Heart left ventricle (tissue), 16 donors: ENCODE measurements around the gene CCDC93. TPM values are rescaled to one million over a fixed set of nuclear protein-coding genes. Genes with fewer than 3 reads are reported as not detected.

ENCODE experiments used
- ATAC-seq, 4 donors: fragments of 200-7000 bp; cut with Tn5 transposase; one replicate each; pipeline ENCODE4 v1.9.1; 2020 to 2022; ENCODE audit warnings: moderate library complexity in 4 of 4, mild to moderate bottlenecking in 3 of 4, moderate number of reproducible peaks in 1 of 4
- DNase-seq, 5 donors: peaks; one replicate each; pipeline ENCODE4 v3.0.0-alpha.2; 2020
- H3K27ac ChIP-seq, 12 donors: fragments of 200-600 bp; sonication (generic) in 4 of 12; one replicate each; pipeline versions ENCODE4 v1.5.0 to v1.8.0; 2016 to 2022; ENCODE audit warnings: mild to moderate bottlenecking in 2 of 12
- H3K27me3 ChIP-seq, 9 donors: fragments of 200-600 bp; sonication (generic) in 2 of 9; one replicate each; pipeline versions ENCODE4 v1.5.1 to v1.8.0; 2016 to 2022; ENCODE audit warnings: mild to moderate bottlenecking in 3 of 9
- H3K36me3 ChIP-seq, 9 donors: fragments of 200-600 bp; sonication (generic) in 2 of 9; one replicate each; pipeline versions ENCODE4 v1.5.0 to v1.8.0; 2018 to 2022; ENCODE audit warnings: mild to moderate bottlenecking in 2 of 9
- H3K4me1 ChIP-seq, 12 donors: fragments of 200-600 bp; sonication (generic) in 4 of 12; one replicate each; pipeline versions ENCODE4 v1.5.0 to v1.8.0; 2016 to 2022; ENCODE audit warnings: mild to moderate bottlenecking in 3 of 12
- H3K4me3 ChIP-seq, 12 donors: fragments of 200-600 bp; sonication (generic) in 4 of 12; one replicate each; pipeline versions ENCODE4 v1.5.0 to v1.8.0; 2017 to 2022; ENCODE audit warnings: mild to moderate bottlenecking in 9 of 12, moderate library complexity in 4 of 12
- H3K9me3 ChIP-seq, 12 donors: fragments of 200-600 bp; sonication (generic) in 4 of 12; one replicate each; pipeline versions ENCODE4 v1.5.0 to v1.8.0; 2016 to 2022; ENCODE audit warnings: mild to moderate bottlenecking in 1 of 12
- POLR2A ChIP-seq, 2 donors: fragments of 450-650 bp; IDR thresholded peaks; one replicate each; pipeline ENCODE4 v1.6.1; 2017; ENCODE audit warnings: antibody characterized with exemption in 2 of 2, mild to moderate bottlenecking in 2 of 2, moderate library complexity in 2 of 2
- WGBS, 4 donors: extraction: QIAGEN DNeasy Blood & Tissue Kit in 2 of 4; methylation state at CpG; one replicate each; pipeline versions ENCODE4 v1.1.5 to v1.1.7; 2013 to 2018; 5-methylcytosine and 5-hydroxymethylcytosine counted together
- intact Hi-C, 10 donors: fragments of 100-400 bp; cut with DNase I; formaldehyde crosslinking; loops; one replicate each; pipeline versions ENCODE4 v1.11.1 to v1.14.2; 2022
- polyA plus RNA-seq, 2 donors: library from polyadenylated mRNA; stranded (reverse); fragments of 200-250 nt; gene quantifications; one replicate each; pipeline ENCODE4 v1.2.3, GENCODE V29; 2013
- total RNA-seq, 9 donors: library from RNA; depleted of rRNA in 2 of 9; stranded (reverse); fragments of >200 nt in 2 of 9; fragmentation: NEBNext Ultra II Directional in 3 of 9; extraction: Animal tissue kit (Norgen Biotek cat#: 25700) in 3 of 9; gene quantifications; one replicate each; pipeline versions ENCODE4 v1.1.0 to v1.2.4, GENCODE V29; 2016 to 2023
- TF ChIP-seq, protein P1 (sequence below), 12 donors: fragments of 200-600 bp; sonication (generic) in 4 of 12; IDR thresholded peaks; one replicate each; pipeline versions ENCODE4 v1.5.0 to v1.8.0; 2018 to 2022; ENCODE audit warnings: antibody characterized with exemption in 12 of 12, mild to moderate bottlenecking in 5 of 12
- donor health status: ischemic (EF 13 %, LVEDD 7.1; RV severe dilation, severe dysfunction).
- donor health status: healthy with polysubstance abuse.
- donor health status: DM: no; HTN: yes; CAD: no.
- donor health status: DM: no; HTN: no; CAD: no.
- donor health status: ischemic (EF 25% LVEDD 6.9; RV normal size, moderate dysfunction).
- donor health status: ischemic (EF 25% LVEDD 5.7; RV mildly dilated, moderate dysfunction).
- donor health status: healthy.
- donor health status: DM: yes; HTN: yes; CAD: no.
- donor health status: ischemic (EF 35%, LVEDD 5.7; RV mildly dilated, moderate dysfunction).
- donor health status: nonischemic (EF 11% LVEDD 7.7; RV severe dilation, severe dysfunction).
- donor health status: DM: yes; HTN: yes; CAD: no.
- donor health status: PGD.
- donor health status: ischemic (EF 29% LVEDD 5.4; RV normal size, mild dysfunction).
- donor health status: nonischemic (EF 23%, LVEDD 6.1; RV moderate dilation, normal function).

CCDC93 gene
- total and polyA plus RNA-seq, 11 donors = 11.0 to 47.6 (median 31.8) TPM

DNA sequence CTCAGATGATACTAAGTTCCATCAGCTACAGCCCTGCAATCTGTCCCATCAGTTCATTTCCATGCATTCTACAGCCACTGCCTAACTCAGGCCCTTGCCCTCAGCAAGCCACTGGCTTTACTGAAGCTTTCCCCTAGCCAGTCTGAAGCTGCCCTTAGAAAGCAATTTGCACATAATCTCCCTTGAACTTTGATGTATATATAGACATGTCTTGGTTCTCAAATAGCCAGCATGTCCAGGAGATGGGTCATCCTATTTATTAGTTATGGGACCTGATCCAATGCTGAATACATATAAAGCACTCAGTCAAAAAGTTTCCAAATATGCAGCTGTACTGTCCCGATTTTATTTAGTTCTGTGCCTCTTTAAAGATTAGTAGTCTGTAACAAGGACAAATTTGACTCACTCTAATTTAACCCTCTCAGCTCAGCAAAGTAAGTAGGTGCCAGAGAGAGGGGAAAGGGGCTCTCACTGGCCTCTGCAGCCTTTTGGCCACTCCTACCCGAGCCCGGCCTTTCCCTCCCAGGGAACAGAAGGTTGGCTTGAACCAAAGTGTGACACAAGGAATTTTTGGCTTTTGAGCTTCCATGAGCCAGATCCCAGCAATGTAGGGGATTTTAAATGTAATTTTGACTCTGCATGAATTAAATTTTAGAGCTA lies 70.7 kb downstream of the CCDC93 start:
- H3K27me3 ChIP-seq = no peaks in the 10 kb centered on the region
- no peak for ATAC-seq
- no peak overlapping the region for H3K4me3 ChIP-seq
- H3K4me1 ChIP-seq = no peaks in the 10 kb centered on the region
- intact Hi-C loops = loop anchor here in 1 of 10 donors (10.0 kb wide), 1 partner anchor 52 kb away; no protein-coding TSS in a partner anchor
- H3K36me3 ChIP-seq = peaks cover 7 to 100% (median 99%) of the 10 kb centered on the region in 9 donors
- no peak overlapping the region for H3K27ac ChIP-seq
- 65 to 83% (median 78%) methylated on average over 3 of the region's 3 CpGs for WGBS, 4 donors
- no peak for DNase-seq
- TF ChIP-seq POLR2A (IDR thresholded peaks at IDR 0.05) = no peak
- H3K9me3 ChIP-seq = no peaks in the 10 kb centered on the region

DNA sequence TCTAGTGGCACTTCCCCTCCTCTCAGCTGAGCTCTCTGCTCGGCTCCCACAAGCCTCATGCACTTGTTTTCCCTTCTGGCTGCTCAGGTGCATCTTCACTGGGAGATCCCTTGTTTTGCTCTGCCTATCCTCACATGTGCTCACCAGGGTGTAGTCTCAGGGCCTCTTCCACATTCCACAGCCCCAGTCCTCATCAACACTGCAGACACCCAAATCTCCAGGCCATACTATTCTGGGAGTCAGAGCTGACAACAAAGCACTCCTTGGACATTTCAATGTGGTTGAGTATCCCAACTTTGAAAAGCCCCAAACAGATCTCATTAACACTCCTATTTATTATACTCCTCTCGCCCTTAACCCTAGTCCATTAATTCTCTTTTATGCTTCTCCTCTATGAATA lies 71.3 kb downstream of the CCDC93 start:
- H3K9me3 ChIP-seq = no peaks in the 10 kb centered on the region
- no peak overlapping the region for H3K27ac ChIP-seq
- DNase-seq (no peak), ATAC-seq (no peak)
- peaks cover 7 to 100% (median 99%) of the 10 kb centered on the region in 9 donors for H3K36me3 ChIP-seq
- H3K4me3 ChIP-seq = no peak overlapping the region
- 83 to 90% (median 86%) methylated on average over 2 of the region's 2 CpGs for WGBS, 4 donors
- intact Hi-C loops = loop anchor here in 1 of 10 donors (10.0 kb wide), 1 partner anchor 52 kb away; no protein-coding TSS in a partner anchor
- no peak for TF ChIP-seq POLR2A (IDR thresholded peaks at IDR 0.05)
- TF ChIP-seq, protein P1, sequence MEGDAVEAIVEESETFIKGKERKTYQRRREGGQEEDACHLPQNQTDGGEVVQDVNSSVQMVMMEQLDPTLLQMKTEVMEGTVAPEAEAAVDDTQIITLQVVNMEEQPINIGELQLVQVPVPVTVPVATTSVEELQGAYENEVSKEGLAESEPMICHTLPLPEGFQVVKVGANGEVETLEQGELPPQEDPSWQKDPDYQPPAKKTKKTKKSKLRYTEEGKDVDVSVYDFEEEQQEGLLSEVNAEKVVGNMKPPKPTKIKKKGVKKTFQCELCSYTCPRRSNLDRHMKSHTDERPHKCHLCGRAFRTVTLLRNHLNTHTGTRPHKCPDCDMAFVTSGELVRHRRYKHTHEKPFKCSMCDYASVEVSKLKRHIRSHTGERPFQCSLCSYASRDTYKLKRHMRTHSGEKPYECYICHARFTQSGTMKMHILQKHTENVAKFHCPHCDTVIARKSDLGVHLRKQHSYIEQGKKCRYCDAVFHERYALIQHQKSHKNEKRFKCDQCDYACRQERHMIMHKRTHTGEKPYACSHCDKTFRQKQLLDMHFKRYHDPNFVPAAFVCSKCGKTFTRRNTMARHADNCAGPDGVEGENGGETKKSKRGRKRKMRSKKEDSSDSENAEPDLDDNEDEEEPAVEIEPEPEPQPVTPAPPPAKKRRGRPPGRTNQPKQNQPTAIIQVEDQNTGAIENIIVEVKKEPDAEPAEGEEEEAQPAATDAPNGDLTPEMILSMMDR (IDR thresholded peaks at IDR 0.05) = no peak
- peaks cover 0 to 2% (median 0%) of the 10 kb centered on the region in 12 donors for H3K4me1 ChIP-seq
- H3K27me3 ChIP-seq = no peaks in the 10 kb centered on the region

DNA sequence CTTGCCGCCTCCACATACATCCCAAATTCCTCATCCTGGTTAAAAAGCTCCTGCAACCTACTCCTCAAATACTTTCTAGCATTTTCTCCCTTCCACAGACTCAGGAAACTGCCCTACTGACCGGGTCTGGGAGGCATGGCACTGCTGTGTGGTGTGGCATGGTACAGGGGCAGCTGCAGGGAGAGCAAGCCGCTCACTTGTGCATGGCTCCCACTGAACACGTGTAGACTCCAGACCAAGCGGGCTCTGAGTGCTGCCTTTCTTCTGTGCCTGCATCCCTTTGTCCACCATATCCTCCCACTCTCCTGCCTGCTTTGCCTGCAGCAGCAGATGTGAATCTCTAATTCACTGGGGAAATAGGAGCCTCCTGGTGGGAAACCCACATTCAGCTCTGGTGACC lies 72.2 kb downstream of the CCDC93 start:
- H3K27ac ChIP-seq = no peak overlapping the region
- H3K9me3 ChIP-seq = no peaks in the 10 kb centered on the region
- 88 to 96% (median 95%) methylated on average over 5 of the region's 5 CpGs for WGBS, 4 donors
- intact Hi-C loops = loop anchor here in 1 of 10 donors (10.0 kb wide), 1 partner anchor 53 kb away; no protein-coding TSS in a partner anchor
- no peaks in the 10 kb centered on the region for H3K27me3 ChIP-seq
- H3K4me3 ChIP-seq = no peak overlapping the region
- ATAC-seq (no peak), DNase-seq (no peak)
- H3K4me1 ChIP-seq = peaks cover 0 to 11% (median 5%) of the 10 kb centered on the region in 12 donors
- peaks cover 4 to 100% (median 99%) of the 10 kb centered on the region in 9 donors for H3K36me3 ChIP-seq
- TF ChIP-seq, protein P1 (IDR thresholded peaks at IDR 0.05) = no peak
- no peak for TF ChIP-seq POLR2A (IDR thresholded peaks at IDR 0.05)

DNA sequence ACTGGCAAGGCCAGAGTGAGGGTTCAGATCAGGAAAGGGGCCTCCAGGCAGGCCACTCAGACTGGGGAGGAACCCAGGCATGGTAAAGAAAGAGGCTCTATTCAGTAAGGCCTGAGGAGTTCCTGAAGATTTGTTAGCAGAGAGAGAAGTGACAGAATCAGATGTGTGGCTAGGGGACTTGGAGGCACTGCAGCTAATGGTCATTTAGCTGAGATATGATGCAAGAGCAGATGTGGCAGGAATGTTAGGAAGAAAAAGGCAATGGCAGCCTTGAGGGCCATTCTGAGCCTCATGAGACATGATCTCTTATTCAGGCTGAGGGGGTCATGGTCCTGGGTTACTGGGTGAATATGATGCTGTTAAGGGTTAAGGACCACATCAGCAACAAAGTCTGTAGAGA lies 73.4 kb downstream of the CCDC93 start:
- intact Hi-C loops = loop anchor here in 1 of 10 donors (10.0 kb wide), 1 partner anchor 54 kb away; no protein-coding TSS in a partner anchor
- no peak for ATAC-seq

More for the DNA sequence above, 73.4 kb downstream of the CCDC93 start:
- peaks cover 0 to 100% (median 99%) of the 10 kb centered on the region in 9 donors for H3K36me3 ChIP-seq
- TF ChIP-seq, protein P1 (IDR thresholded peaks at IDR 0.05) = no peak
- no peak for TF ChIP-seq POLR2A (IDR thresholded peaks at IDR 0.05)
- no peak overlapping the region for H3K27ac ChIP-seq
- no peak overlapping the region for H3K4me3 ChIP-seq
- no peaks in the 10 kb centered on the region for H3K9me3 ChIP-seq
- no peaks in the 10 kb centered on the region for H3K27me3 ChIP-seq
- H3K4me1 ChIP-seq = peaks cover 0 to 22% (median 8%) of the 10 kb centered on the region in 12 donors
- DNase-seq = no peak
